Spleen (tissue), 7 donors: ENCODE results near the gene CXorf38.

Experiments used
- POLR2AphosphoS5 ChIP-seq, 3 donors: sonication (generic); formaldehyde crosslinking; IDR thresholded peaks; one replicate each; pipeline ENCODE4 v1.5.1; 2017; ENCODE audit warnings: antibody characterized with exemption in 3 of 3
- TF ChIP-seq, protein P1 (sequence below), 11 experiments: fragments of 200-600 bp in 7 of 11; fragments of 450-650 bp in 4 of 11; sonication (generic) in 4 of 11; IDR thresholded peaks in 8 of 11; conservative IDR thresholded peaks in 3 of 11; 1 replicate in 7 of 11; 2 replicates in 4 of 11; pipeline versions ENCODE4 v1.4.0 to v1.8.0; 2016 to 2021; ENCODE audit warnings: antibody characterized with exemption in 11 of 11, inconsistent platforms in 4 of 11, mild to moderate bottlenecking in 1 of 11
- donor health status: DM: no; HTN: no; CAD: no; lungs with moderate emphysema.
- donor health status: DM: no; HTN: no; CAD: no.
- donor health status: DM: no; HTN: no; CAD: no.

- TF ChIP-seq, protein P1, sequence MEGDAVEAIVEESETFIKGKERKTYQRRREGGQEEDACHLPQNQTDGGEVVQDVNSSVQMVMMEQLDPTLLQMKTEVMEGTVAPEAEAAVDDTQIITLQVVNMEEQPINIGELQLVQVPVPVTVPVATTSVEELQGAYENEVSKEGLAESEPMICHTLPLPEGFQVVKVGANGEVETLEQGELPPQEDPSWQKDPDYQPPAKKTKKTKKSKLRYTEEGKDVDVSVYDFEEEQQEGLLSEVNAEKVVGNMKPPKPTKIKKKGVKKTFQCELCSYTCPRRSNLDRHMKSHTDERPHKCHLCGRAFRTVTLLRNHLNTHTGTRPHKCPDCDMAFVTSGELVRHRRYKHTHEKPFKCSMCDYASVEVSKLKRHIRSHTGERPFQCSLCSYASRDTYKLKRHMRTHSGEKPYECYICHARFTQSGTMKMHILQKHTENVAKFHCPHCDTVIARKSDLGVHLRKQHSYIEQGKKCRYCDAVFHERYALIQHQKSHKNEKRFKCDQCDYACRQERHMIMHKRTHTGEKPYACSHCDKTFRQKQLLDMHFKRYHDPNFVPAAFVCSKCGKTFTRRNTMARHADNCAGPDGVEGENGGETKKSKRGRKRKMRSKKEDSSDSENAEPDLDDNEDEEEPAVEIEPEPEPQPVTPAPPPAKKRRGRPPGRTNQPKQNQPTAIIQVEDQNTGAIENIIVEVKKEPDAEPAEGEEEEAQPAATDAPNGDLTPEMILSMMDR (IDR thresholded peaks at IDR 0.05 in 8 of 11, conservative IDR thresholded peaks at IDR 0.05 in 3 of 11), result no peak
- TF ChIP-seq POLR2AphosphoS5 (IDR thresholded peaks at IDR 0.05), result no peak
Observed at GRCh38 chrX:40623139-40623536, 24.2 kb downstream of the CXorf38 start, which contains the start of gene MPC1L.
